HG02571 (cell line): ENCODE measurements around the gene YWHAB.

ENCODE experiments used
- ATAC-seq: cut with Tn5 transposase; IDR thresholded peaks from one replicate; pipeline ENCODE4 v1.9.1; 2021; ENCODE audit warnings: mild to moderate bottlenecking, moderate library complexity; ENCODE audit not compliant: unreplicated experiment

YWHAB gene

GRCh38 chr20:44950368-44950767 is 64.9 kb downstream of the YWHAB start:
- no peak for ATAC-seq

- no peak for ATAC-seq
These were observed 67.2 kb downstream of the YWHAB start for GRCh38 chr20:44952731-44953130.

- no peak for ATAC-seq
These were observed 68.7 kb downstream of the YWHAB start for GRCh38 chr20:44954211-44954610.

GRCh38 chr20:44955270-44955669 is 69.8 kb downstream of the YWHAB start:
- ATAC-seq = no peak

- ATAC-seq = no peak
These were observed 70.9 kb downstream of the YWHAB start for GRCh38 chr20:44956410-44956809.
